Upper lobe of left lung (tissue), 6 donors: ENCODE data around the gene HIBADH. TPM values are rescaled to one million over a fixed set of nuclear protein-coding genes. Genes with fewer than 3 reads are reported as not detected.

Experiments
- ATAC-seq, 2 donors: fragments of 200-7000 bp; cut with Tn5 transposase; one replicate each; pipeline ENCODE4 v1.9.1; 2022; ENCODE audit warnings: mild to moderate bottlenecking in 2 of 2, moderate library complexity in 2 of 2; ENCODE audit not compliant: low FRiP score in 2 of 2
- DNase-seq, 2 donors: peaks; one replicate each; pipeline ENCODE4 v3.0.0-alpha.2; 2019 to 2020
- H3K27ac ChIP-seq, 4 donors: fragments of 200-600 bp; sonication (generic); one replicate each; pipeline ENCODE4 v1.5.1; 2016 to 2019
- H3K27me3 ChIP-seq, 4 donors: fragments of 200-600 bp; sonication (generic); one replicate each; pipeline ENCODE4 v1.5.1; 2017 to 2019
- H3K36me3 ChIP-seq, 4 donors: fragments of 200-600 bp; sonication (generic); one replicate each; pipeline ENCODE4 v1.5.1; 2016 to 2019
- H3K4me1 ChIP-seq, 4 donors: fragments of 200-600 bp; sonication (generic); one replicate each; pipeline ENCODE4 v1.5.1; 2018 to 2019
- H3K4me3 ChIP-seq, 4 donors: fragments of 200-600 bp; sonication (generic); one replicate each; pipeline ENCODE4 v1.5.1; 2017 to 2019; ENCODE audit warnings: mild to moderate bottlenecking in 2 of 4, moderate library complexity in 1 of 4
- H3K9me3 ChIP-seq, 4 donors: fragments of 200-600 bp; sonication (generic); one replicate each; pipeline ENCODE4 v1.5.1; 2018 to 2019
- EP300 ChIP-seq, 4 donors: sonication (generic); formaldehyde crosslinking; IDR thresholded peaks; one replicate each; pipeline ENCODE4 v1.5.1; 2017; ENCODE audit warnings: antibody characterized with exemption in 4 of 4, control low read depth in 2 of 4
- POLR2A ChIP-seq, 4 donors: fragments of 450-650 bp; IDR thresholded peaks; one replicate each; pipeline ENCODE4 v1.5.1; 2016 to 2017; ENCODE audit warnings: antibody characterized with exemption in 4 of 4, mild to moderate bottlenecking in 2 of 4
- POLR2AphosphoS5 ChIP-seq, 2 donors: sonication (generic); formaldehyde crosslinking; IDR thresholded peaks; one replicate each; pipeline ENCODE4 v1.5.1; 2017; ENCODE audit warnings: antibody characterized with exemption in 2 of 2
- WGBS, 2 donors: methylation state at CpG; one replicate each; pipeline ENCODE4 v1.1.5; 2017 to 2018; 5-methylcytosine and 5-hydroxymethylcytosine counted together
- total RNA-seq, 6 donors: library from RNA; depleted of rRNA in 4 of 6; stranded (reverse); fragments of >200 nt in 4 of 6; gene quantifications; one replicate each; pipeline versions ENCODE4 v1.1.0 to v1.2.1, GENCODE V29; 2016 to 2021
- TF ChIP-seq, protein P1 (sequence below), 6 experiments: fragments of 450-650 bp in 4 of 6; fragments of 200-600 bp in 2 of 6; sonication (generic) in 2 of 6; IDR thresholded peaks; one replicate each; pipeline ENCODE4 v1.5.1; 2016 to 2019; ENCODE audit warnings: antibody characterized with exemption in 6 of 6
- donor health status: DM: no; HTN: no; CAD: no; lungs with moderate emphysema.
- donor health status: DM: no; HTN: yes; CAD: no; lungs with severe emphysema.

HIBADH gene
- total RNA-seq, 6 donors from 2014 or later: 7.4 to 26.1 (median 21.8) TPM

DNA sequence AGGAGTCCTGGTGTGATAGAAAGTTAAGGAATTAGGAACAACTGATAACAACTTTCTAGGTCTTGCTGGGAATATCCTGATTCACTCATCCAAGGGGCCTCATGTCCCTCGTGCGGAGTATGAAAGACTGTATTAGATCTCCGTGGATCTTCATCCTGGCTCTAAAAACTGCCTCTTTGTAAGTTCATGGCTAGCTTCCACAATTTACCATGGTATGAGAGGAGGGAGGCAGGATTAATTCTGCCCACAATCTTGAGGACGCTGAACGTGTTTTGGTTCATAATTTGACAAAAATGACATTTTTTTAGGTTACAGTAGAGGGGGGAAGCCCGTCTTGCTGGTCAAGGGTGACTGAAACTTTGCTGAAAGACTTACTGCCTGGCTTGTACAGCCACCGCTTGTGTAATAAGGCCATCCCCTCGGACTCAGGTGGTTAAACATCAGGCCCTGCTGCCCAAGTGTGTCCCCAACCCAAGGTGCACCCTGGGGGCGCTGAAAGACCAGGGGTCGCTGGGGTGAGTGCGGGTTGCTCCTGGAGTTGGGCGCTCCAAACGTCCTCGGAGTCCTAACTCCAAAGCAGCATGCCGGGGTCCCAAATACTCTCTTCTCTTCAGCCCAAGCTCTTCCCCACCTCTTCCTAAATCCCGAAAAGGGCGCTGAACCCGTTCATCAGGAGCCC, 733 bp downstream of the HIBADH start:
- DNase-seq: peak; percentile 40 to 47
- TF ChIP-seq EP300 (IDR thresholded peaks at IDR 0.05): no peak
- TF ChIP-seq POLR2AphosphoS5 (IDR thresholded peaks at IDR 0.05): no peak
- TF ChIP-seq, protein P1, sequence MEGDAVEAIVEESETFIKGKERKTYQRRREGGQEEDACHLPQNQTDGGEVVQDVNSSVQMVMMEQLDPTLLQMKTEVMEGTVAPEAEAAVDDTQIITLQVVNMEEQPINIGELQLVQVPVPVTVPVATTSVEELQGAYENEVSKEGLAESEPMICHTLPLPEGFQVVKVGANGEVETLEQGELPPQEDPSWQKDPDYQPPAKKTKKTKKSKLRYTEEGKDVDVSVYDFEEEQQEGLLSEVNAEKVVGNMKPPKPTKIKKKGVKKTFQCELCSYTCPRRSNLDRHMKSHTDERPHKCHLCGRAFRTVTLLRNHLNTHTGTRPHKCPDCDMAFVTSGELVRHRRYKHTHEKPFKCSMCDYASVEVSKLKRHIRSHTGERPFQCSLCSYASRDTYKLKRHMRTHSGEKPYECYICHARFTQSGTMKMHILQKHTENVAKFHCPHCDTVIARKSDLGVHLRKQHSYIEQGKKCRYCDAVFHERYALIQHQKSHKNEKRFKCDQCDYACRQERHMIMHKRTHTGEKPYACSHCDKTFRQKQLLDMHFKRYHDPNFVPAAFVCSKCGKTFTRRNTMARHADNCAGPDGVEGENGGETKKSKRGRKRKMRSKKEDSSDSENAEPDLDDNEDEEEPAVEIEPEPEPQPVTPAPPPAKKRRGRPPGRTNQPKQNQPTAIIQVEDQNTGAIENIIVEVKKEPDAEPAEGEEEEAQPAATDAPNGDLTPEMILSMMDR (IDR thresholded peaks at IDR 0.05): peak in 1 of 6 experiments; percentile 3
- H3K9me3 ChIP-seq: no peaks in the 10 kb centered on the region
- H3K4me3 ChIP-seq: peak overlapping the region; percentile 70 to 96 (median 75)
- no peaks in the 10 kb centered on the region for H3K36me3 ChIP-seq
- WGBS, 2 donors: 17 to 22% methylated on average over 10 to 17 of the region's 18 CpGs
- peak in 1 of 2 donors; percentile 2 for ATAC-seq
- H3K27ac ChIP-seq: peak overlapping the region; percentile 85 to 90 (median 88)
- peaks cover 5 to 11% (median 8%) of the 10 kb centered on the region in 4 donors for H3K4me1 ChIP-seq
- no peaks in the 10 kb centered on the region for H3K27me3 ChIP-seq

DNA sequence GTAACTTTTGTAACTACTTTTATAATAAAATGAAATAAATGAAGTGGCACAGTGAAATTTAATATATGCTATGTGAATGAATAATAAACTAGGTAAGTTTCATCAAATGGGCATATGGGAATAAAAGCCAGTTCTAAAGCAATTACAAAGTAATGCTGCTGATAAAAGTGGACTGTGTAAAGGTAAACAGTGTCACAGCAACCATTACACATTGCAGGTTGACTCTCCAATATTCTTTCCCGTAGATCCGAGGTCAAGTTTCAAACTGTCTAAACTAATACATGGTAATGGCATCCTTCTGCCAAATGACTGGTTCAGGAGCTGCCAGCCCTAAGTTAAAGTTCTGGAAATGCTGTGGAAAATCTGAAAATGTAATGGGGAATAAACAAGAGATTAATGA, 6.0 kb downstream of the HIBADH start:
- no peak for ATAC-seq
- no peak for TF ChIP-seq EP300 (IDR thresholded peaks at IDR 0.05)
- TF ChIP-seq POLR2A (IDR thresholded peaks at IDR 0.05): no peak
- TF ChIP-seq, protein P1 (IDR thresholded peaks at IDR 0.05): no peak
- no peak for TF ChIP-seq POLR2AphosphoS5 (IDR thresholded peaks at IDR 0.05)
- peaks cover 0 to 3% (median 2%) of the 10 kb centered on the region in 4 donors for H3K4me1 ChIP-seq
- no peaks in the 10 kb centered on the region for H3K36me3 ChIP-seq
- H3K27me3 ChIP-seq: no peaks in the 10 kb centered on the region
- no peak for DNase-seq
- no peak overlapping the region for H3K4me3 ChIP-seq
- no peaks in the 10 kb centered on the region for H3K9me3 ChIP-seq
- H3K27ac ChIP-seq: no peak overlapping the region
- WGBS, 2 donors: 90 to 91% methylated on average over 2 of the region's 2 CpGs

DNA sequence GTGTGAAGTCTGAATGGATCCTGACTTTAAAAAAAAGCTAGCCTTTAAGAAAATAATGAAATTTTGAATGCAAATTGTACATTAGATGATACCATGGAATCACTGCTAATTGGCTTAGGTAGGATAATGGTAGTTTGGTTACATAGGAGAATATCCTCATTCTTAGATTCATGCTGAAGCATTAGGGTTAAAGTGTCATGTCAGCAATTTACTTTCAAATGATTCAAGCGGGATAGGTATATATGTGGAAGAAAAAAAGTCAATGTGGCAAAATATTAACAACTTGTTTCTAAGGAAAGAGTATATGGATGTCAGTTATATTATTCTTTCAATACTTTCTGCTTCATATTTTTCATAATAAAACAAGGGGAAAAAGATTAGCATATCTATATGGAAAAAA, 7.5 kb downstream of the HIBADH start:
- no peaks in the 10 kb centered on the region for H3K27me3 ChIP-seq
- no peaks in the 10 kb centered on the region for H3K9me3 ChIP-seq
- no peak overlapping the region for H3K27ac ChIP-seq
- 98 to 100% methylated on average over 1 of the region's 1 CpG for WGBS, 2 donors
- no peak overlapping the region for H3K4me3 ChIP-seq
- no peak for ATAC-seq
- H3K36me3 ChIP-seq: no peaks in the 10 kb centered on the region
- no peak for TF ChIP-seq POLR2AphosphoS5 (IDR thresholded peaks at IDR 0.05)
- TF ChIP-seq EP300 (IDR thresholded peaks at IDR 0.05): no peak
- TF ChIP-seq, protein P1 (IDR thresholded peaks at IDR 0.05): no peak
- H3K4me1 ChIP-seq: no peaks in the 10 kb centered on the region
- no peak for DNase-seq

DNA sequence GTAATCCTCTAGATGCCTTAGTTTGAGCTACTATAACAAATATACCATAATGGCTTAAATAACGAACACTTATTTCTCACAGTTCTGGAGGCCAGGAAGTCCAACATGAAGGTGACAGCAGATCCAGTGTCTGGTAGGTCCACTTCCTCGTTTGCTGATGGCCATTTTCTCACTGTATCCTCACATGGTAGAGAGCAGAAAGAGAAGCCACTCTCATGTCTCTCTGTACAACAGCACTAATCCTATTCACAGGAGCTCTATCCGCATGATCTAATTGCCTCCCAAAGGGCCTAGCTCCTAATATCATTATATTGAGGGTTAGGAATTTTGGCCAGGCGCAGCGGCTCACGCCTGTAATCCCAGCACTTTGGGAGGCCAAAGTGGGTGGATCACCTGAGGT, 10.2 kb downstream of the HIBADH start:
- no peak overlapping the region for H3K4me3 ChIP-seq
- no peaks in the 10 kb centered on the region for H3K9me3 ChIP-seq
- H3K4me1 ChIP-seq: no peaks in the 10 kb centered on the region
- peaks cover 0 to 16% (median 0%) of the 10 kb centered on the region in 4 donors for H3K36me3 ChIP-seq
- H3K27ac ChIP-seq: no peak overlapping the region
- DNase-seq (no peak), ATAC-seq (no peak)
- no peaks in the 10 kb centered on the region for H3K27me3 ChIP-seq
- 89 to 94% methylated on average over 6 of the region's 6 CpGs for WGBS, 2 donors
- TF ChIP-seq POLR2A (IDR thresholded peaks at IDR 0.05) (no peak), EP300 (IDR thresholded peaks at IDR 0.05) (no peak), POLR2AphosphoS5 (IDR thresholded peaks at IDR 0.05) (no peak)
- TF ChIP-seq, protein P1 (IDR thresholded peaks at IDR 0.05): no peak

DNA sequence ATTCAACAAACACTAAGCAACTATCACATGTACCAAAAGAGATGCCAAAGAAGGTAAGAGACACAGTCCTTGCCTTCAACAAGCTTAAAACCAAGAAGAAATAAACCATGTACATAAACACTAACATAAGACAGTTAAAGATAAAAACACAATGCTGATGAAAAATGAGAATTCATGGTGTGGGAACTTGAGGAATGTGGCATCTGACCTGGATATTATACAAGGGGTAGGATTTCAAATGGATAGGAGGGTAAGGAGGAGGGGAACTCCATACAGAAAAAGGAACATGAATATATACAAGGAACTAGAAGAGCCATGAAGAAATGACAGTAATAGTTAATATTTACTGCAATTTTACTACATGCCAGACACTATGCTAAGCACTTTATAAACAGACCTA, 11.0 kb downstream of the HIBADH start:
- TF ChIP-seq POLR2AphosphoS5 (IDR thresholded peaks at IDR 0.05): no peak
- TF ChIP-seq EP300 (IDR thresholded peaks at IDR 0.05): no peak
- TF ChIP-seq POLR2A (IDR thresholded peaks at IDR 0.05): no peak
- TF ChIP-seq, protein P1 (IDR thresholded peaks at IDR 0.05): no peak
- ATAC-seq (no peak), DNase-seq (no peak)
- Histone ChIP-seq H3K4me1 (no peaks in the 10 kb centered on the region), H3K9me3 (no peaks in the 10 kb centered on the region), H3K4me3 (no peak overlapping the region), H3K27me3 (no peaks in the 10 kb centered on the region), H3K36me3 (peaks cover 0 to 21% (median 0%) of the 10 kb centered on the region in 4 donors), H3K27ac (no peak overlapping the region)
